HCT116 (cell line): ENCODE measurements around the gene RCOR3. TPM values are rescaled to one million over a fixed set of nuclear protein-coding genes. Genes with fewer than 3 reads are reported as not detected.

ENCODE experiments used
- ATAC-seq: fragments of 200-7000 bp; cut with Tn5 transposase; 2 replicates; pipeline ENCODE4 v1.9.1; 2020; ENCODE audit warnings: mild to moderate bottlenecking, moderate library complexity
- BruUV-seq: library from RNA; stranded (reverse); fragments of 400-500 nt; replicated peaks from 2 replicates; lab custom pipeline; 2021; lab: Mats Ljungman, UMichigan
- CTCF ChIA-PET: fragments of 300-600 bp; sonication (Branson Sonifier 250); formaldehyde crosslinking; loops from one replicate; lab custom pipeline; 2021; ENCODE audit warnings: antibody characterized with exemption; lab: Charles Lee
- POLR2A ChIA-PET: fragments of 300-600, 350-600 bp; sonication (Branson Sonifier 250); formaldehyde crosslinking; loops from one replicate; lab custom pipeline; 2021; ENCODE audit warnings: antibody characterized with exemption; lab: Charles Lee
- RAD21 ChIA-PET, 2 experiments: fragments of 300-600 bp; sonication (Branson Sonifier 250); formaldehyde crosslinking; loops; one replicate each; lab custom pipeline; 2023; ENCODE audit warnings: low total read pairs in 2 of 2; ENCODE audit not compliant: uncharacterized antibody in 2 of 2, unreplicated experiment in 2 of 2, low non-redundant PET in 1 of 2; lab: Charles Lee
- DNase-seq: peaks from one replicate; pipeline ENCODE4 v3.0.0-alpha.2; 2010; ENCODE audit warnings: low read depth, low spot score
- H2AFZ ChIP-seq: fragments of 200-600 bp; shearing (Covaris generic), sonication (generic); 2 replicates; pipeline ENCODE4 v1.6.1; 2017; ENCODE audit warnings: low read depth, mixed run types, mixed read lengths, antibody characterized with exemption, low read length; ENCODE audit not compliant: poor library complexity, severe bottlenecking
- H3K27ac ChIP-seq: 2 replicates; pipeline ENCODE4 v1.5.1; 2012; ENCODE audit warnings: low read depth, low read length
- H3K27me3 ChIP-seq: fragments of 200-600 bp; sonication (generic); 2 replicates; pipeline ENCODE4 v1.6.1; 2016; ENCODE audit warnings: mixed run types, low read length, mixed read lengths; ENCODE audit not compliant: insufficient read depth
- H3K36me3 ChIP-seq, 2 experiments: fragments of 200-500 bp in 1 of 2; fragments of 200-600 bp in 1 of 2; sonication (Bioruptor generic) in 1 of 2; sonication (generic) in 1 of 2; 2 replicates each; pipeline versions ENCODE4 v1.5.1 to v1.6.1; 2014 to 2016; ENCODE audit warnings: low read length in 2 of 2, inconsistent platforms in 1 of 2, mixed read lengths in 1 of 2, mixed run types in 1 of 2; ENCODE audit not compliant: insufficient read depth in 2 of 2, control insufficient read depth in 1 of 2
- H3K4me1 ChIP-seq, 2 experiments: fragments of 200-600 bp in 1 of 2; sonication (generic) in 1 of 2; 2 replicates each; pipeline versions ENCODE4 v1.5.1 to v1.6.1; 2012 to 2017; ENCODE audit warnings: low read length in 2 of 2, inconsistent platforms in 1 of 2, mild to moderate bottlenecking in 1 of 2, mixed read lengths in 1 of 2, mixed run types in 1 of 2, moderate library complexity in 1 of 2; ENCODE audit not compliant: insufficient read depth in 2 of 2, control insufficient read depth in 1 of 2
- H3K4me2 ChIP-seq: fragments of 200-600 bp; sonication (generic); 2 replicates; pipeline ENCODE4 v1.6.1; 2017; ENCODE audit warnings: mixed run types, low read length, mixed read lengths
- H3K4me3 ChIP-seq, 2 experiments: fragments of 200-600 bp in 1 of 2; sonication (generic) in 1 of 2; replicated peaks in 1 of 2; 2 replicates each; pipeline ENCODE4 v1.5.1; 2011 to 2016; ENCODE audit warnings: low read length in 2 of 2, control low read depth in 1 of 2, low read depth in 1 of 2, mild to moderate bottlenecking in 1 of 2, mixed read lengths in 1 of 2, mixed run types in 1 of 2
- H3K79me2 ChIP-seq: fragments of 200-600 bp; sonication (generic); 2 replicates; pipeline ENCODE4 v1.6.1; 2017; ENCODE audit warnings: mild to moderate bottlenecking, mixed run types, low read length, moderate library complexity, mixed read lengths; ENCODE audit not compliant: insufficient read depth
- H3K9ac ChIP-seq: fragments of 200-600 bp; sonication (generic); 2 replicates; pipeline ENCODE4 v1.6.1; 2016; ENCODE audit warnings: low read length, mixed read lengths
- H3K9me2 ChIP-seq: fragments of 200-600 bp; sonication (generic), shearing (Covaris generic); 2 replicates; pipeline ENCODE4 v1.6.1; 2017; ENCODE audit warnings: mixed run types, mild to moderate bottlenecking, moderate library complexity; ENCODE audit not compliant: insufficient read depth
- H3K9me3 ChIP-seq, 2 experiments: fragments of 200-500 bp in 1 of 2; fragments of 200-600 bp in 1 of 2; sonication (Bioruptor generic) in 1 of 2; sonication (generic) in 1 of 2; 2 replicates each; pipeline ENCODE4 v1.6.1; 2014 to 2017; ENCODE audit warnings: low read length in 2 of 2, mixed read lengths in 2 of 2, inconsistent platforms in 1 of 2, low read depth in 1 of 2, mild to moderate bottlenecking in 1 of 2, mixed run types in 1 of 2, moderate library complexity in 1 of 2; ENCODE audit not compliant: control insufficient read depth in 1 of 2, insufficient read depth in 1 of 2
- H4K20me1 ChIP-seq: fragments of 200-600 bp; sonication (generic), shearing (Covaris generic); 2 replicates; pipeline ENCODE4 v1.6.1; 2017; ENCODE audit warnings: mixed run types, mild to moderate bottlenecking, moderate library complexity; ENCODE audit not compliant: insufficient read depth
- ATF3 ChIP-seq: IDR thresholded peaks from 2 replicates; pipeline ENCODE4 v1.6.1; 2012
- CBX3 ChIP-seq: IDR thresholded peaks from 2 replicates; pipeline ENCODE4 v1.6.1; 2012; ENCODE audit warnings: low read depth
- EGR1 ChIP-seq: IDR thresholded peaks from 2 replicates; pipeline ENCODE4 v1.6.1; 2012; ENCODE audit warnings: low read depth
- ELF1 ChIP-seq: IDR thresholded peaks from 2 replicates; pipeline ENCODE4 v1.6.1; 2012; ENCODE audit warnings: low read depth, borderline replicate concordance
- EZH2 ChIP-seq: fragments of 200-600 bp; sonication (generic); IDR thresholded peaks from 2 replicates; pipeline ENCODE4 v1.6.1; 2017; ENCODE audit warnings: antibody characterized with exemption, mixed run types
- FOSL1 ChIP-seq: IDR thresholded peaks from 2 replicates; pipeline ENCODE4 v1.6.1; 2012; ENCODE audit warnings: low read depth
- JUND ChIP-seq: IDR thresholded peaks from 2 replicates; pipeline ENCODE4 v1.6.1; 2012
- POLR2A ChIP-seq: IDR thresholded peaks from 2 replicates; pipeline ENCODE4 v1.7.0; 2011; ENCODE audit warnings: borderline replicate concordance; ENCODE audit not compliant: insufficient read depth, insufficient read length; ENCODE audit errors: extremely low read depth
- POLR2AphosphoS5 ChIP-seq: IDR thresholded peaks from 2 replicates; pipeline ENCODE4 v1.6.1; 2011; ENCODE audit warnings: mild to moderate bottlenecking, low read depth, low read length, moderate library complexity
- RAD21 ChIP-seq: IDR thresholded peaks from 2 replicates; pipeline ENCODE4 v1.6.1; 2012; ENCODE audit warnings: low read depth, mild to moderate bottlenecking
- REST ChIP-seq: IDR thresholded peaks from 2 replicates; pipeline ENCODE4 v1.6.1; 2012; ENCODE audit warnings: low read depth
- SIN3A ChIP-seq: IDR thresholded peaks from 2 replicates; pipeline ENCODE4 v1.6.1; 2012; ENCODE audit warnings: low read depth
- SP1 ChIP-seq: IDR thresholded peaks from 2 replicates; pipeline ENCODE4 v1.6.1; 2012; ENCODE audit warnings: low read depth
- TCF7L2 ChIP-seq: IDR thresholded peaks from 2 replicates; pipeline ENCODE4 v1.7.0; 2011; ENCODE audit warnings: borderline replicate concordance, inconsistent platforms; ENCODE audit not compliant: insufficient read depth, insufficient read length; ENCODE audit errors: extremely low read depth
- ZFX ChIP-seq: fragments of 450-650 bp; IDR thresholded peaks from 2 replicates; pipeline ENCODE4 v1.6.1; 2017
- ZNF274 ChIP-seq: fragments of 200-500 bp; sonication (Bioruptor generic); IDR thresholded peaks from 2 replicates; pipeline ENCODE4 v1.6.1; 2014; ENCODE audit warnings: mild to moderate bottlenecking, low read depth, low read length, inconsistent platforms
- intact Hi-C: fragments of 100-400 bp; cut with micrococcal nuclease; formaldehyde crosslinking; loops from 2 replicates; pipeline ENCODE4 v1.10.0; 2022
- total RNA-seq: library from RNA; stranded (reverse); gene quantifications from one replicate; pipeline ENCODE4 v1.2.1, GENCODE V29; 2021; ENCODE audit not compliant: unreplicated experiment

RCOR3 gene
- total RNA-seq, 1 experiment from 2014 or later, result 25.7 TPM

GRCh38 chr1:211318576-211319280 lies 59.6 kb downstream of the RCOR3 start:
- intact Hi-C loops, result no loop called here
- no peaks in the 10 kb centered on the region for H3K27me3 ChIP-seq
- ATAC-seq, result no peak
- H3K36me3 ChIP-seq, result peaks cover 0 to 4% of the 10 kb centered on the region in 2 experiments; a peak in 2 of 4 replicates
- POLR2A ChIA-PET, result no interaction called here
- no peaks in the 10 kb centered on the region for H3K79me2 ChIP-seq
- TF ChIP-seq POLR2AphosphoS5 (no peak), RAD21 (peak; percentile 18; the same call in 1 of the 2 replicates)
- no peak overlapping the region for H3K4me2 ChIP-seq
- DNase-seq, result no peak
- H3K27ac ChIP-seq, result no peak overlapping the region
- RAD21 ChIA-PET, result no interaction called here
- no peak overlapping the region for H2AFZ ChIP-seq
- peaks cover 0 to 8% of the 10 kb centered on the region in 2 experiments; a peak in 2 of 4 replicates for H3K4me1 ChIP-seq
- no peaks in the 10 kb centered on the region for H3K9me3 ChIP-seq
- no peak overlapping the region for H3K9ac ChIP-seq
- H3K9me2 ChIP-seq, result no peaks in the 10 kb centered on the region
- H3K4me3 ChIP-seq, result no peak overlapping the region
- no peaks in the 10 kb centered on the region for H4K20me1 ChIP-seq
- CTCF ChIA-PET, result no interaction called here
- BruUV-seq, result no TSS peak

- BruUV-seq, result no TSS peak
- intact Hi-C loops, result loop anchor here (5.0 kb wide), 1 partner anchor 62 kb away; no protein-coding TSS in a partner anchor
- CTCF ChIA-PET, result no interaction called here
- TF ChIP-seq REST, result no peak
- no peak for TF ChIP-seq ZFX
- TF ChIP-seq ELF1, result no peak
- TF ChIP-seq ATF3, result no peak
- no peak for TF ChIP-seq POLR2A
- no peak for TF ChIP-seq ZNF274
- TF ChIP-seq SP1, result no peak
- TF ChIP-seq TCF7L2, result no peak
- TF ChIP-seq EGR1, result no peak
- no peak for TF ChIP-seq CBX3
- no peak for TF ChIP-seq SIN3A
- TF ChIP-seq FOSL1, result no peak
- no peak for TF ChIP-seq EZH2
- TF ChIP-seq JUND, result no peak
These were observed 60.7 kb downstream of the RCOR3 start for GRCh38 chr1:211319892-211320291.

More at GRCh38 chr1:211319892-211320291, 60.7 kb downstream of the RCOR3 start:
- no peak overlapping the region for H3K4me3 ChIP-seq
- no peaks in the 10 kb centered on the region for H3K9me3 ChIP-seq
- H4K20me1 ChIP-seq, result no peaks in the 10 kb centered on the region
- H3K27me3 ChIP-seq, result no peaks in the 10 kb centered on the region
- DNase-seq, result no peak
- ChIA-PET RAD21 (no interaction called here), POLR2A (no interaction called here)
- H3K27ac ChIP-seq, result no peak overlapping the region
- no peak overlapping the region for H3K9ac ChIP-seq
- H2AFZ ChIP-seq, result no peak overlapping the region
- H3K36me3 ChIP-seq, result no peaks in the 10 kb centered on the region
- no peaks in the 10 kb centered on the region for H3K79me2 ChIP-seq
- peaks cover 0 to 8% of the 10 kb centered on the region in 2 experiments; a peak in 2 of 4 replicates for H3K4me1 ChIP-seq
- ATAC-seq, result no peak
- H3K9me2 ChIP-seq, result no peaks in the 10 kb centered on the region
- H3K4me2 ChIP-seq, result no peak overlapping the region
